H1 (cell line): ENCODE results near the gene GPR160. TPM values are rescaled to one million over a fixed set of nuclear protein-coding genes. Genes with fewer than 3 reads are reported as not detected.

Experiments
- CTCF ChIA-PET: fragments of 300-600 bp; sonication (Branson Sonifier 250); formaldehyde crosslinking; loops from one replicate; lab custom pipeline; 2021; ENCODE audit not compliant: partially characterized antibody; lab: Charles Lee
- POLR2A ChIA-PET: fragments of 300-600 bp; sonication (Branson Sonifier 250); formaldehyde crosslinking; loops from one replicate; lab custom pipeline; 2021; ENCODE audit warnings: inconsistent platforms; ENCODE audit not compliant: partially characterized antibody; lab: Charles Lee
- DNase-seq, 2 experiments: peaks; one replicate each; pipeline versions ENCODE4 v3.0.0 to v3.0.0-alpha.2; 2010 to 2022; ENCODE audit warnings: low spot score in 2 of 2, low read depth in 1 of 2, mixed read lengths in 1 of 2
- FAIRE-seq: peaks from 2 replicates; lab custom pipeline; 2011; peaks lifted over from hg19 to GRCh38; lab: Jason Lieb, UNC
- H2AFZ ChIP-seq: 2 replicates; pipeline ENCODE4 v1.8.1; 2012; ENCODE audit warnings: low read length, inconsistent platforms
- H2AK5ac ChIP-seq: 2 replicates; pipeline ENCODE4 v1.6.1; 2013; ENCODE audit warnings: low read depth, low read length
- H2BK120ac ChIP-seq: replicated peaks from 2 replicates; pipeline ENCODE3; 2013; ENCODE audit warnings: low read depth, low read length, inconsistent platforms
- H2BK12ac ChIP-seq: 2 replicates; pipeline ENCODE4 v1.6.1; 2013; ENCODE audit warnings: low read depth, low read length
- H2BK15ac ChIP-seq: 2 replicates; pipeline ENCODE4 v1.6.1; 2013; ENCODE audit warnings: low read length
- H2BK20ac ChIP-seq: 2 replicates; pipeline ENCODE4 v1.6.1; 2013; ENCODE audit warnings: low read length
- H2BK5ac ChIP-seq: 2 replicates; pipeline ENCODE4 v1.6.1; 2013; ENCODE audit warnings: low read depth, low read length
- H3K14ac ChIP-seq: 2 replicates; pipeline ENCODE4 v1.6.1; 2013; ENCODE audit warnings: inconsistent platforms; ENCODE audit not compliant: insufficient read length
- H3K18ac ChIP-seq: 2 replicates; pipeline ENCODE4 v1.6.1; 2013; ENCODE audit warnings: low read length; ENCODE audit errors: extremely low read depth
- H3K23ac ChIP-seq: 2 replicates; pipeline ENCODE4 v1.6.1; 2013; ENCODE audit warnings: inconsistent platforms; ENCODE audit not compliant: insufficient read length
- H3K23me2 ChIP-seq: 2 replicates; pipeline ENCODE4 v1.6.1; 2013; ENCODE audit warnings: low read depth, low read length
- H3K27ac ChIP-seq: 2 replicates; pipeline ENCODE4 v1.6.1; 2011; ENCODE audit warnings: low read depth, low read length, inconsistent platforms
- H3K27me3 ChIP-seq, 4 experiments: replicated peaks in 1 of 4; 1 replicate in 1 of 4; 2 replicates in 3 of 4; pipeline versions ENCODE4 v1.6.1 to v1.8.1; 2011 to 2013; ENCODE audit warnings: low read length in 3 of 4, mild to moderate bottlenecking in 3 of 4, inconsistent platforms in 2 of 4, mixed read lengths in 2 of 4, moderate library complexity in 1 of 4; ENCODE audit not compliant: control insufficient read depth in 3 of 4, insufficient read depth in 3 of 4; ENCODE audit errors: extremely low read depth in 1 of 4
- H3K36me3 ChIP-seq, 4 experiments: 2 replicates each; pipeline versions ENCODE4 v1.6.1 to v1.8.1; 2011 to 2013; ENCODE audit warnings: mild to moderate bottlenecking in 4 of 4, low read length in 3 of 4, moderate library complexity in 2 of 4, control low read depth in 1 of 4, inconsistent platforms in 1 of 4; ENCODE audit not compliant: insufficient read depth in 4 of 4, control insufficient read depth in 2 of 4
- H3K4ac ChIP-seq: replicated peaks from 2 replicates; pipeline ENCODE3; 2013; ENCODE audit warnings: low read length, low read depth, mixed read lengths, inconsistent platforms; ENCODE audit not compliant: insufficient read length
- H3K4me1 ChIP-seq, 4 experiments: replicated peaks in 1 of 4; 1 replicate in 1 of 4; 2 replicates in 3 of 4; pipeline versions ENCODE4 v1.6.1 to v1.8.1; 2011 to 2013; ENCODE audit warnings: low read length in 3 of 4, inconsistent platforms in 2 of 4, mixed read lengths in 1 of 4; ENCODE audit not compliant: insufficient read depth in 4 of 4, control insufficient read depth in 3 of 4
- H3K4me2 ChIP-seq, 2 experiments: 2 replicates each; pipeline versions ENCODE4 v1.6.1 to v1.8.1; 2011 to 2013; ENCODE audit warnings: low read depth in 2 of 2, low read length in 2 of 2, control low read depth in 1 of 2, inconsistent platforms in 1 of 2, mild to moderate bottlenecking in 1 of 2; ENCODE audit not compliant: insufficient read depth in 1 of 2
- H3K4me3 ChIP-seq, 4 experiments: fragments of 200-600, 300-600 bp in 1 of 4; sonication (generic), shearing (Covaris generic), sonication (Bioruptor Twin) in 1 of 4; 2 replicates each; pipeline versions ENCODE4 v1.5.1 to v1.8.1; 2011 to 2016; ENCODE audit warnings: low read length in 4 of 4, low read depth in 3 of 4, control low read depth in 2 of 4, inconsistent platforms in 2 of 4, mild to moderate bottlenecking in 2 of 4, mixed read lengths in 1 of 4, moderate library complexity in 1 of 4; ENCODE audit not compliant: insufficient read depth in 2 of 4; ENCODE audit errors: extremely low read depth in 1 of 4
- H3K56ac ChIP-seq: replicated peaks from 2 replicates; pipeline ENCODE3; 2013; ENCODE audit warnings: low read depth, mild to moderate bottlenecking, mixed read lengths, low read length, inconsistent platforms; ENCODE audit not compliant: insufficient read length
- H3K79me1 ChIP-seq: 2 replicates; pipeline ENCODE4 v1.6.1; 2013; ENCODE audit warnings: low read depth, low read length, control low read depth
- H3K79me2 ChIP-seq, 2 experiments: 2 replicates each; pipeline versions ENCODE4 v1.6.1 to v1.8.1; 2012 to 2013; ENCODE audit warnings: low read length in 2 of 2, mild to moderate bottlenecking in 2 of 2, inconsistent platforms in 1 of 2; ENCODE audit not compliant: insufficient read depth in 2 of 2, control insufficient read depth in 1 of 2
- H3K9ac ChIP-seq, 4 experiments: replicated peaks in 1 of 4; 1 replicate in 1 of 4; 2 replicates in 3 of 4; pipeline versions ENCODE4 v1.6.1 to v1.8.1; 2011 to 2013; ENCODE audit warnings: low read depth in 3 of 4, low read length in 3 of 4, control low read depth in 2 of 4, mild to moderate bottlenecking in 2 of 4, moderate library complexity in 2 of 4, inconsistent platforms in 1 of 4; ENCODE audit errors: extremely low read depth in 1 of 4
- H3K9me3 ChIP-seq, 2 experiments: 2 replicates each; pipeline versions ENCODE4 v1.6.1 to v1.8.1; 2012 to 2013; ENCODE audit warnings: mild to moderate bottlenecking in 2 of 2, moderate library complexity in 2 of 2, control low read depth in 1 of 2, inconsistent platforms in 1 of 2, low read depth in 1 of 2, low read length in 1 of 2, mixed read lengths in 1 of 2; ENCODE audit not compliant: insufficient read depth in 2 of 2
- H4K20me1 ChIP-seq, 2 experiments: replicated peaks in 1 of 2; 2 replicates each; pipeline versions ENCODE3 to v1.8.1; 2011 to 2013; ENCODE audit warnings: inconsistent platforms in 2 of 2, low read length in 2 of 2, mild to moderate bottlenecking in 1 of 2; ENCODE audit not compliant: insufficient read depth in 2 of 2, control insufficient read depth in 1 of 2
- H4K5ac ChIP-seq: 2 replicates; pipeline ENCODE4 v1.6.1; 2013; ENCODE audit warnings: low read length, low read depth, mixed read lengths, inconsistent platforms; ENCODE audit not compliant: insufficient read length
- H4K8ac ChIP-seq: 2 replicates; pipeline ENCODE4 v1.8.0; 2013; ENCODE audit warnings: mild to moderate bottlenecking, moderate library complexity, low read length, inconsistent platforms; ENCODE audit not compliant: insufficient read depth; ENCODE audit errors: extremely low read depth
- H4K91ac ChIP-seq: replicated peaks from 2 replicates; pipeline ENCODE3; 2013; ENCODE audit warnings: low read length, mixed read lengths, inconsistent platforms; ENCODE audit not compliant: insufficient read length
- ASH2L ChIP-seq: fragments of 200-600, 300-600 bp; sonication (generic); IDR thresholded peaks from one replicate; pipeline ENCODE4 v1.7.1; 2017; ENCODE audit warnings: low read length
- CEBPB ChIP-seq: IDR thresholded peaks from 2 replicates; pipeline ENCODE4 v1.6.1; 2012; ENCODE audit warnings: low read depth, low read length
- CHD1 ChIP-seq: IDR thresholded peaks from 2 replicates; pipeline ENCODE4 v1.6.1; 2012; ENCODE audit warnings: low read depth, low read length, improper control_type of control experiment
- GTF2F1 ChIP-seq: IDR thresholded peaks from 2 replicates; pipeline ENCODE4 v1.6.1; 2012; ENCODE audit warnings: low read depth, low read length, improper control_type of control experiment, borderline replicate concordance
- KDM1A ChIP-seq: fragments of 200-600, 300-600 bp; sonication (generic); IDR thresholded peaks from 2 replicates; pipeline ENCODE4 v1.7.1; 2016; ENCODE audit warnings: mild to moderate bottlenecking, low read length, borderline replicate concordance
- KDM5A ChIP-seq: fragments of 200-600 bp; IDR thresholded peaks from 2 replicates; pipeline ENCODE4 v1.7.1; 2012; ENCODE audit warnings: mild to moderate bottlenecking, low read length, inconsistent platforms, mixed read lengths
- NRF1 ChIP-seq: IDR thresholded peaks from 2 replicates; pipeline ENCODE4 v1.6.1; 2011; ENCODE audit warnings: mild to moderate bottlenecking, low read depth, low read length, improper control_type of control experiment
- RNF2 ChIP-seq: fragments of 200-900, 300-1000 bp; sonication (generic); IDR thresholded peaks from 2 replicates; pipeline ENCODE4 v1.7.1; 2016; ENCODE audit warnings: borderline replicate concordance, low read depth, mild to moderate bottlenecking, antibody characterized with exemption, low read length; ENCODE audit not compliant: poor library complexity, severe bottlenecking; ENCODE audit errors: missing control alignments
- polyA plus RNA-seq, 7 experiments: library from polyadenylated mRNA; depleted of rRNA in 3 of 7; stranded (reverse) in 5 of 7; unstranded in 2 of 7; fragments of >200 nt in 5 of 7; fragments of 200-250 nt in 2 of 7; gene quantifications; 1 replicate in 5 of 7; 2 replicates in 1 of 7; 4 replicates in 1 of 7; pipeline versions ENCODE4 v1.2.1 to v1.2.3, GENCODE V29; 2011 to 2013; ENCODE audit warnings: missing spikeins in 2 of 7, mixed read lengths in 2 of 7
- total RNA-seq: library from RNA; stranded (reverse); fragmentation: NEBNext Ultra II Directional; extraction: Animal tissue kit (Norgen Biotek cat#: 25700); gene quantifications from 2 replicates; pipeline ENCODE4 v1.2.1, GENCODE V29; 2021
- TF ChIP-seq, protein P1 (sequence below): IDR thresholded peaks from 2 replicates; pipeline ENCODE4 v1.6.1; 2012; ENCODE audit warnings: low read length, inconsistent platforms
- TF ChIP-seq, protein P2 (sequence below): IDR thresholded peaks from 2 replicates; pipeline ENCODE4 v1.6.1; 2011; ENCODE audit warnings: low read length, improper control_type of control experiment

The GPR160 gene
- total and polyA plus RNA-seq, 2 of the 8 experiments (the other 6 are each of a cell fraction or from before 2014, with no cell fraction given), result 14.3 to 16.6 TPM

DNA sequence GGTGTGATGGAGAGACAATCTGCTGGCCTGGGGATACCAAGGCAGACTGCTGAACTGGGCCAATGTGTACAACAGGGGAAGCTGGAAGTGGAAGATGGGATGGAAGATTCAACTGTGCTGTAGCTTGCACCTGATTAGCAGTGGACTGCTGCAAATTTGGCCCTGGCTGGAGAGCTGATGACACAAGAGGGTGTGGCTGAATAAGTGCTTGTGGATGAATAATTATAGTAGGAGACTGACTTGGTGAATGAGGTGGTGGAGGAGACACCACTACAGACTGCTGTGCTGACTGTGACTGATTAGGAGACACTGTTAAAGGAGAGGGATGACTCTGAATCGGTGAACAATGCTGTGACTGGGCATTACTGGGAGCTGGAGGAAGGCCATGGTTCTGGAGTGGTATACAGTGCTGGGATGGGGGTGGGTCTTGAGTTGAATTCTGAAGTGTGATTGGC is 91.2 kb downstream of the GPR160 start (continued):
- no peak for TF ChIP-seq CEBPB

DNA sequence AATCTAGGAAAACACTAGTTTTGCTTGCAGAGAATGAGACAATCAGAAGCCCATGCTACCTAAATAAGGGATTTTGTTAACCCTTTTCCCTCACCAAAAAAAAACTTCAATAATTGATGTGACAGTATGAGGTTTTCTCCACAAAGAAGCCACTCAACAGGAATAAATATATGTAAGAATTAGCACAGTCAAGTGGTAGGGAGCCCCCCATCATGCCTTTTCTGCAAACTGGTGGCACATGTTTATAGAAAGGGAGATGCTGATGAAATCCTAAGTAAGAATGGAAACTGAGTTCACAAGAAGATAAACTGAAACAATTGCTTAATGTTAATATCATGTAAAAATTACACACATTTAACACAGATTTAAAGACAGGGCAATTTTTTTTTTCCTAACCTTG is 92.7 kb downstream of the GPR160 start:
- H2BK15ac ChIP-seq, result no peak overlapping the region
- H3K4me3 ChIP-seq, result no peak overlapping the region
- H2AK5ac ChIP-seq, result no peak overlapping the region
- DNase-seq (no peak), FAIRE-seq (no peak)
- no peaks in the 10 kb centered on the region for H3K23me2 ChIP-seq
- no peak overlapping the region for H2BK5ac ChIP-seq
- no peak overlapping the region for H3K4me2 ChIP-seq
- H3K79me1 ChIP-seq, result no peaks in the 10 kb centered on the region
- ChIA-PET POLR2A (no interaction called here), CTCF (interaction anchor here (3.9 kb wide), 1 partner anchor 13 kb away, joined by 17 read pairs; no protein-coding TSS in a partner anchor)
- no peak overlapping the region for H3K23ac ChIP-seq
- no peak overlapping the region for H3K27ac ChIP-seq
- no peaks in the 10 kb centered on the region for H4K20me1 ChIP-seq
- H2AFZ ChIP-seq, result no peak overlapping the region
- H3K9ac ChIP-seq, result no peak overlapping the region
- no peak overlapping the region for H2BK20ac ChIP-seq
- H4K5ac ChIP-seq, result no peak overlapping the region
- no peak overlapping the region for H4K91ac ChIP-seq
- no peaks in the 10 kb centered on the region for H3K4me1 ChIP-seq
- H3K36me3 ChIP-seq, result peaks cover 5 to 18% (median 9%) of the 10 kb centered on the region in 4 experiments
- H3K4ac ChIP-seq, result no peak overlapping the region
- H4K8ac ChIP-seq, result no peak overlapping the region
- no peak overlapping the region for H3K18ac ChIP-seq
- no peak overlapping the region for H2BK12ac ChIP-seq
- H2BK120ac ChIP-seq, result no peak overlapping the region
- no peaks in the 10 kb centered on the region for H3K27me3 ChIP-seq
- no peaks in the 10 kb centered on the region for H3K9me3 ChIP-seq
- no peaks in the 10 kb centered on the region for H3K79me2 ChIP-seq
- H3K56ac ChIP-seq, result no peak overlapping the region
- H3K14ac ChIP-seq, result no peak overlapping the region
- TF ChIP-seq GTF2F1, result no peak
- no peak for TF ChIP-seq KDM1A
- TF ChIP-seq, protein P1, sequence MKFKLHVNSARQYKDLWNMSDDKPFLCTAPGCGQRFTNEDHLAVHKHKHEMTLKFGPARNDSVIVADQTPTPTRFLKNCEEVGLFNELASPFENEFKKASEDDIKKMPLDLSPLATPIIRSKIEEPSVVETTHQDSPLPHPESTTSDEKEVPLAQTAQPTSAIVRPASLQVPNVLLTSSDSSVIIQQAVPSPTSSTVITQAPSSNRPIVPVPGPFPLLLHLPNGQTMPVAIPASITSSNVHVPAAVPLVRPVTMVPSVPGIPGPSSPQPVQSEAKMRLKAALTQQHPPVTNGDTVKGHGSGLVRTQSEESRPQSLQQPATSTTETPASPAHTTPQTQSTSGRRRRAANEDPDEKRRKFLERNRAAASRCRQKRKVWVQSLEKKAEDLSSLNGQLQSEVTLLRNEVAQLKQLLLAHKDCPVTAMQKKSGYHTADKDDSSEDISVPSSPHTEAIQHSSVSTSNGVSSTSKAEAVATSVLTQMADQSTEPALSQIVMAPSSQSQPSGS, result no peak
- no peak for TF ChIP-seq NRF1
- no peak for TF ChIP-seq CHD1
- TF ChIP-seq, protein P2, sequence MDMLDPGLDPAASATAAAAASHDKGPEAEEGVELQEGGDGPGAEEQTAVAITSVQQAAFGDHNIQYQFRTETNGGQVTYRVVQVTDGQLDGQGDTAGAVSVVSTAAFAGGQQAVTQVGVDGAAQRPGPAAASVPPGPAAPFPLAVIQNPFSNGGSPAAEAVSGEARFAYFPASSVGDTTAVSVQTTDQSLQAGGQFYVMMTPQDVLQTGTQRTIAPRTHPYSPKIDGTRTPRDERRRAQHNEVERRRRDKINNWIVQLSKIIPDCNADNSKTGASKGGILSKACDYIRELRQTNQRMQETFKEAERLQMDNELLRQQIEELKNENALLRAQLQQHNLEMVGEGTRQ, result no peak
- TF ChIP-seq RNF2, result no peak
- TF ChIP-seq ASH2L, result no peak
- TF ChIP-seq KDM5A, result no peak
